Measurements from ENCODE around the gene TCAP.

The TCAP gene

DNA sequence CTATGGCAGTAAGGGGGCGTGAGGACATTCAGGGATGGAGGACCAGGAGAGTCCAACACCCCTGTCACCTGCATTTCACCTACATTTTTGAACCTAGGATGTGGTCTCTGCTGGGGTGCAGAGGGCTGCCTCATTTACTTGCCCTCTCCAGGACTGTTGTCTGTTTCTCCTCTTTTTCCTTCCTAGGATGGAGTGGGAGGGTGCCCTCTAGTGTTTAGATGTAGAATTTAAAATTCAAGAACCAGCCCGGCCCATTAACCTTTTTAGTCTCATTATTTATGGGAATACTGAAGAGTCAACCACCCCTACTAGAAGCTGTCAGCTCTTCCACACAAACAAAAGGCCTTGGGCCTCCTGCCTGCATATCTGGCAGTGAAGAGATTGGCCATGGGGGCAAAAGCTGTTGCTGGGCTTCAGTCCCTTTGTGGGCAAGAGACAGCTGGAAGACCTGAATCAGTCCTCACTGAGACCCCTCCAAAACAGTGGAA is 30.7 kb upstream of the TCAP start:
- H3K9me2 ChIP-seq (replicated peaks; ENCODE audit: control insufficient read depth, low read length): no peaks in the 10 kb centered on the region
- H3K4me1 ChIP-seq (ENCODE audit: control insufficient read depth, low read length): peaks cover 29% of the 10 kb centered on the region
- TF ChIP-seq EZH2phosphoT487 (IDR thresholded peaks at IDR 0.05; ENCODE audit: borderline replicate concordance, low read length): no peak
- TF ChIP-seq, protein P1, sequence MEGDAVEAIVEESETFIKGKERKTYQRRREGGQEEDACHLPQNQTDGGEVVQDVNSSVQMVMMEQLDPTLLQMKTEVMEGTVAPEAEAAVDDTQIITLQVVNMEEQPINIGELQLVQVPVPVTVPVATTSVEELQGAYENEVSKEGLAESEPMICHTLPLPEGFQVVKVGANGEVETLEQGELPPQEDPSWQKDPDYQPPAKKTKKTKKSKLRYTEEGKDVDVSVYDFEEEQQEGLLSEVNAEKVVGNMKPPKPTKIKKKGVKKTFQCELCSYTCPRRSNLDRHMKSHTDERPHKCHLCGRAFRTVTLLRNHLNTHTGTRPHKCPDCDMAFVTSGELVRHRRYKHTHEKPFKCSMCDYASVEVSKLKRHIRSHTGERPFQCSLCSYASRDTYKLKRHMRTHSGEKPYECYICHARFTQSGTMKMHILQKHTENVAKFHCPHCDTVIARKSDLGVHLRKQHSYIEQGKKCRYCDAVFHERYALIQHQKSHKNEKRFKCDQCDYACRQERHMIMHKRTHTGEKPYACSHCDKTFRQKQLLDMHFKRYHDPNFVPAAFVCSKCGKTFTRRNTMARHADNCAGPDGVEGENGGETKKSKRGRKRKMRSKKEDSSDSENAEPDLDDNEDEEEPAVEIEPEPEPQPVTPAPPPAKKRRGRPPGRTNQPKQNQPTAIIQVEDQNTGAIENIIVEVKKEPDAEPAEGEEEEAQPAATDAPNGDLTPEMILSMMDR (IDR thresholded peaks at IDR 0.05; ENCODE audit: low read depth, low read length, poor library complexity, severe bottlenecking): peak; percentile 90
- no peaks in the 10 kb centered on the region for H4K20me1 ChIP-seq (ENCODE audit: control insufficient read depth, insufficient read depth, low read depth, low read length)
- H3K4me3 ChIP-seq (ENCODE audit: low read length): no peak overlapping the region
- no peak overlapping the region for H3K27ac ChIP-seq (ENCODE audit: low read depth, low read length)
- no peaks in the 10 kb centered on the region for H3K27me3 ChIP-seq (ENCODE audit: control insufficient read depth, low read length)
- no peak overlapping the region for H3K4me2 ChIP-seq (ENCODE audit: low read length)
- no peaks in the 10 kb centered on the region for H3K9me3 ChIP-seq (ENCODE audit: control insufficient read depth, insufficient read depth, low read length)
- H3F3A ChIP-seq (ENCODE audit: control insufficient read depth, insufficient read depth): no peaks in the 10 kb centered on the region
- H3K79me2 ChIP-seq (ENCODE audit: control insufficient read depth, low read length): peaks cover 26% of the 10 kb centered on the region
- peaks cover 6% of the 10 kb centered on the region; the same call in 1 of the 2 replicates for H3K36me3 ChIP-seq (ENCODE audit: control insufficient read depth, low read length)

DNA sequence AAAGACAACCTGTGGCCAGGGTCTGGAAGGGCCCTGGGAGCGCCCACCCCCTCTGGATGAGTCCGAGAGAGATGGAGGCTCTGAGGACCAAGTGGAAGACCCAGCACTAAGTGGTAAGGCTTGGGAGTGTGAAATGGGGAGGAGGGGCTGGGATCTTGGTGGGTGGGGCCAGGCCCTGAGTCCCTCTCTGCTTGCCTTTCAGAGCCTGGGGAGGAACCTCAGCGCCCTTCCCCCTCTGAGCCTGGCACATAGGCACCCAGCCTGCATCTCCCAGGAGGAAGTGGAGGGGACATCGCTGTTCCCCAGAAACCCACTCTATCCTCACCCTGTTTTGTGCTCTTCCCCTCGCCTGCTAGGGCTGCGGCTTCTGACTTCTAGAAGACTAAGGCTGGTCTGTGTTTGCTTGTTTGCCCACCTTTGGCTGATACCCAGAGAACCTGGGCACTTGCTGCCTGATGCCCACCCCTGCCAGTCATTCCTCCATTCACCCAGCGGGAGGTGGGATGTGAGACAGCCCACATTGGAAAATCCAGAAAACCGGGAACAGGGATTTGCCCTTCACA is 29.5 kb upstream of the TCAP start:
- Histone ChIP-seq H3K9me3 (ENCODE audit: control insufficient read depth, insufficient read depth, low read length) (no peaks in the 10 kb centered on the region), H3K9me2 (replicated peaks; ENCODE audit: control insufficient read depth, low read length) (no peaks in the 10 kb centered on the region), H3K4me1 (ENCODE audit: control insufficient read depth, low read length) (peaks cover 29% of the 10 kb centered on the region), H4K20me1 (ENCODE audit: control insufficient read depth, insufficient read depth, low read depth, low read length) (no peaks in the 10 kb centered on the region), H3K36me3 (ENCODE audit: control insufficient read depth, low read length) (peaks cover 6% of the 10 kb centered on the region; the same call in 1 of the 2 replicates), H3K4me2 (ENCODE audit: low read length) (peak overlapping the region; percentile 99), H3F3A (ENCODE audit: control insufficient read depth, insufficient read depth) (no peaks in the 10 kb centered on the region), H3K27ac (ENCODE audit: low read depth, low read length) (no peak overlapping the region), H3K79me2 (ENCODE audit: control insufficient read depth, low read length) (peaks cover 39% of the 10 kb centered on the region), H3K27me3 (ENCODE audit: control insufficient read depth, low read length) (no peaks in the 10 kb centered on the region), H3K4me3 (ENCODE audit: low read length) (peak overlapping the region; percentile 99; the same call in 1 of the 2 replicates)
- no peak for TF ChIP-seq EZH2phosphoT487 (IDR thresholded peaks at IDR 0.05; ENCODE audit: borderline replicate concordance, low read length)
- TF ChIP-seq, protein P1 (IDR thresholded peaks at IDR 0.05; ENCODE audit: low read depth, low read length, poor library complexity, severe bottlenecking): no peak

DNA sequence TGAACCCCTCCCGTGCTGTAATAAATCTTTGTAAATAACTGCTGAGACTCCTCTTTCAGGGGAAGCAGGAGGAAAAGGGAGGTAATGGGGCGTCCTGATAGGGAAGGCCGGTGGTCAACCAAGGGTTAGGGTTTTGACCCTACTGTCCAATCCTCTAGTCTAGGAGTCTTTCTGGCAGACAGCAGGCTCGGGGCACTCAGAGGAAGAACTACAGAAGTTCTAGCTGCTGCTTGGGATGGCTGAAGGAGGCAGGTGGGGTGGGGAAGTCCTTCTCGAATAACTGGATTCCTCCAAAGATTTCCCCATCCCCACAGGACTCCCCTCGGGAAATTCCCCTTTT is 28.6 kb upstream of the TCAP start:
- peaks cover 29% of the 10 kb centered on the region for H3K4me1 ChIP-seq (ENCODE audit: control insufficient read depth, low read length)
- TF ChIP-seq EZH2phosphoT487 (IDR thresholded peaks at IDR 0.05; ENCODE audit: borderline replicate concordance, low read length): no peak
- TF ChIP-seq, protein P1 (IDR thresholded peaks at IDR 0.05; ENCODE audit: low read depth, low read length, poor library complexity, severe bottlenecking): no peak

More for the DNA sequence above, 28.6 kb upstream of the TCAP start:
- H3K36me3 ChIP-seq (ENCODE audit: control insufficient read depth, low read length): peaks cover 9% of the 10 kb centered on the region; the same call in 1 of the 2 replicates
- peak overlapping the region; percentile 62 for H3K27ac ChIP-seq (ENCODE audit: low read depth, low read length)
- peaks cover 47% of the 10 kb centered on the region for H3K79me2 ChIP-seq (ENCODE audit: control insufficient read depth, low read length)
- H3F3A ChIP-seq (ENCODE audit: control insufficient read depth, insufficient read depth): no peaks in the 10 kb centered on the region
- no peaks in the 10 kb centered on the region for H4K20me1 ChIP-seq (ENCODE audit: control insufficient read depth, insufficient read depth, low read depth, low read length)
- no peaks in the 10 kb centered on the region for H3K27me3 ChIP-seq (ENCODE audit: control insufficient read depth, low read length)
- no peaks in the 10 kb centered on the region for H3K9me3 ChIP-seq (ENCODE audit: control insufficient read depth, insufficient read depth, low read length)
- peak overlapping the region; percentile 99 for H3K4me3 ChIP-seq (ENCODE audit: low read length)
- peak overlapping the region; percentile 99 for H3K4me2 ChIP-seq (ENCODE audit: low read length)
- H3K9me2 ChIP-seq (replicated peaks; ENCODE audit: control insufficient read depth, low read length): no peaks in the 10 kb centered on the region

Measured in DOHH2 (cell line).